ENCODE results near the gene DENND1C.

The DENND1C gene

GRCh38 chr19:6476155-6476895, 5.3 kb downstream of the DENND1C start:
- peak; percentile 48 to 51 for DNase-seq

DNA sequence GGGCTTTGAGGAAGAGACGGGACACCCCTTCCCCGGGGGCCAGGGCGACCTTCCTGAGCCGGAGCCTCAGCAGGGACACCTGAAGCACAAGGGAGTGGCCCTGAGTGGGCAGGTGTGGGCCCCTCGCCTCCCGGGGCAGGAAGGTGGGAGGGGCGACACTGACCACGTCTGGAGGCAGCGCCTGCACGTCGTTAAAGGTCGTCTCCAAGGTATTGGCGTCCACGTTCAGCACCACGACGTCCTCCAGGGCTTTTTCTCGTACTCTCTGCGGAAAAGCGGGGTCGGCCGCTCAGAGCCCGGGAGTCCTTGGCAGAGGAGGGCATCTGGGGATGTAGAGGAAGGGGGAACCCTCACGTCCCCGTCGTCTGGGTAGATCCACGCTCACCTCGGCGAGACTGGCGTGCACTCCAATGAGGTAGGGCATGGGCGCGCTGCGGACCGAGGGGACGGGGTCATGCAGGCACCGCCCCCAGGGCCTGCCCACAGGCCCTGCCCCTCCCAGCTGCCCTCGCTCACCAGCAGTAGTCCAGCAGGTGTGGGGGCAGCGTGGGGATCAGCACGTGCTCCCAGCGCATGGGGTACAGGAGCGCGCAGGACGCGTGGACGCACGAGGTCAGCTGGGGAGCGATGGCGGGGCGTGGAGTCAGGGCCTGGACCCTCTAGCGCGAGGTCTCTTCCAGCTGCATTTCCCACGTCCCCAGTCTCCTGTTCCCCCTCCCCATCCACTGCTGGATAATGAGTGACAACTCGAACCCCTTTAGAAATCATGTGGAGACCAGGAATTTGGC, 6.1 kb downstream of the DENND1C start:
- no peak for DNase-seq

- no peak for DNase-seq
Observed at GRCh38 chr19:6473647-6474046, 7.9 kb downstream of the DENND1C start.

DNA sequence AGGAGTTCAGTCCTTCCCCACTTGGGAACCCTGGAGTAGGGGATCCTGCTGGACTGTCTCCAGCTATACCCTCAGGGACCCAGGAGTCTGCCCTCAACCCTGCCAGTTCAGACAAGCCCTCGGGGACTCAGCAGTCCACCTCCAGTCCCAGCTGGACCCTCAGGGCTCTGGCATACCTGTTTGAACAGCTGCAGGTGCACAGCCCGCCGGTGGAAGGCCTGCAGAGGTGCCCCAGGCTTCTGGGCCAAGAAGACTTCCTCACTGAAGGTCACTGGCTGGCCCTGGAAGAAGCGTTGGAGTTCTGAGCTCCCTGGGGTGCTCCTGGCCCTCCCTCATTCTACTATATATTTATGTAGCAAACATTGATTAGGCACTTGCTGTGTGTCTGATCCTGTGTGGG, 8.9 kb downstream of the DENND1C start:
- no peak for DNase-seq

DNA sequence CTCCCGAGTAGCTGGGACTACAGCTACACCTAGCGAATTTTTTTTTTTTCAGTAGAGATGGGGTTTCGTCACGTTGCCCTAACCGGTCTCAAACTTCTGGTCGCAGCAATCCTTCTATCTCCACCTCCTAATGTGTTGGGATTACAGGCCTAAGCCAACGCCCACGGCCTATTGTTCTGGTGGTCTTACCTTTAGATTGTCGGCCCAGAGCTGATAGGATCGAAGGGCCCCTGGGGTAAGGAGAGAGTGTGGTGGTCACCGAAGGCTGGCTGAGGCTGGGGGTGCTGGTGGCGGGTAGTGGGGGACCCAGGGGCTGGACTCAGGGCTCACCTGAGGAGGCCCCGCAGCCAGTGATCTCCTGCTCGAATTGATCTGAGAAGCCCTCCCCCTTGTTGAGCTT, 10.5 kb downstream of the DENND1C start:
- no peak for DNase-seq

- no peak for DNase-seq
Observed at GRCh38 chr19:6470173-6470572, 11.4 kb downstream of the DENND1C start.

- no peak for DNase-seq
Observed at GRCh38 chr19:6467384-6467783, 14.2 kb downstream of the DENND1C start.

DNA sequence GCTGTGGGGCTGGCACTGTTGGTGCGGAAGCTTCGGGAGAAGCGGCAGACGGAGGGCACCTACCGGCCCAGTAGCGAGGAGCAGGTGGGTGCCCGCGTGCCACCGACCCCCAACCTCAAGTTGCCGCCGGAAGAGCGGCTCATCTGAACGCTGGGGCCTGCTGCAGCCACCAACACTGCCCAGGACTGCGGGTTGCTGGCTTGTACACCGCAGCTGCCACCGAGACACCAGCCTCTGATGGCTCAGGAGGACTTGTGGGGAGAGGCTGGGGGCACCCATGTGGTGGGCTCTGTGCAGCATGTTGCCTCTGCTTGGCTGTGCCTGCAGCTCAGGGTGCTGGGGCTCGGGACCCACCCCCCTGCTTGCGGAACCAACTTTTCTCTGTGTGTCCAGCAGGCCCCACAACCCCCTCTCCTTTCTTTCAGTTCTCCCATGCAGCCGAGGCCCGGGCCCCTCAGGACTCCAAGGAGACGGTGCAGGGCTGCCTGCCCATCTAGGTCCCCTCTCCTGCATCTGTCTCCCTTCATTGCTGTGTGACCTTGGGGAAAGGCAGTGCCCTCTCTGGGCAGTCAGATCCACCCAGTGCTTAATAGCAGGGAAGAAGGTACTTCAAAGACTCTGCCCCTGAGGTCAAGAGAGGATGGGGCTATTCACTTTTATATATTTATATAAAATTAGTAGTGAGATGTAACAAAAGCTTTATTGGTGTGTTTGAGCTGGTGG, 14.9 kb downstream of the DENND1C start:
- DNase-seq: no peak

DNA sequence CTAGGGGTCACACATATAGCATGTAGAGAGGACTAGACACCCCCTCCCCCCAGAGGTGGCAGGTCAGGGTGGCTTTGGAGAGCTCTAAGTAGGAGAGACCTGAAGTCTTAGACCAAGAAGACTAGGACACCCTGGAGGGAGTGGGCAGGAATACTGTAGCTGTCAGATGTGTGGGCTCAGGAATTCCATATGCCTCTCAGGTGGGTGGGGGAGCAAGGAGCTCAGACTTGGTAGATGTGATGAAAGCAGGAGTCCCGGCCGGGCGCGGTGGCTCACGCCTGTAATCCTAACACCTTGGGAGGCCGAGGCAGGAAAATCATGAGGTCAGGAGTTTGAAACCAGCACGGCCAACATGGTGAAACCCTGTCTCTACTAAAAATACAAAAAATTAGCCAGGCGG, 15.9 kb downstream of the DENND1C start:
- no peak for DNase-seq

- DNase-seq: no peak
Observed at GRCh38 chr19:6465006-6465405, 16.6 kb downstream of the DENND1C start.

GRCh38 chr19:6464070-6464873, 17.3 kb downstream of the DENND1C start, which contains the start of gene CRB3:
TSS of gene CRB3 (plus strand) at chr19:6464271. CDS start at chr19:6464702, 431 bp downstream.
- peak; percentile 51 to 58 for DNase-seq

DNA sequence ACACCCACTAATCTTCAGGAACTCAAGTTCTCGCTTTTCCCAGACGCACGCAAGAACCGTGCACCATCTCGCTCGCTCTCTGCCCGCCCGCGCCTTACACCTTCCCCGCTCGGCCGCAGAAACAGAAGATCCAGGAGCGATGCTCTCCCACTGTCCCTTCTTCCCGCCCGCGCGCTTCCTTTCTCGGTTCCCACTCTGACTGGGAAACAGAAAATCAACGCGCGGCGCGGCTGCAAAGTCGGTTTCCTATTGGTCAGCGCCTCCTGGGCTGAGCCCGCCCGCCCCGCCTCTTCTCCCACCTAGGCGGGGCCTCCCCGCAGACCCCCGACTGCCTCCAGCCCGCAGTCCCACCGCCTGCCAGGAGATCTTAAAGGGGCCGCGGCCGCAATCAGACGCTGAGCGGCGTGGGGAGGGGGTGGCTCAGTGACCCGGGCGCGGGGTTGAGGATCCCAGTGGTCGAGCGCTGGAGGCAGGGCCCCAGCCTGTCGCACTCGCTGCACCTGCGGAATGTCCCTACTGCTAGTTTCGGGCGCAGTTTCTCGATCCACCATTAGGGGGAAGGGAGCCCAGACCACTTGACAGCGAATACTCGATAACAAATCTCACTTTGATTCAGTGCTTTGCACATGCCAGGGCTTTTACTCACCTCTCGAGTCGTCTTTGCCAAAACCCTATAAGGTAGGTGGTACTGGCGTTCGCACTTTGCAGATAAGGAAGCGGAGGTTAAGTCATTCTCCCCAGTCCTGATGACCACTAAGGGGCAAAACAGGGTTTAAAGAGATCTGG, 21.3 kb downstream of the DENND1C start:
- DNase-seq: peak; percentile 97 to 98

- DNase-seq: peak; percentile 54 to 60
Observed at GRCh38 chr19:6459262-6460098, 22.1 kb downstream of the DENND1C start, which contains the start of gene SLC25A23. TSS of gene SLC25A23 (minus strand) at chr19:6459792. CDS start at chr19:6459628, 164 bp downstream.

DNA sequence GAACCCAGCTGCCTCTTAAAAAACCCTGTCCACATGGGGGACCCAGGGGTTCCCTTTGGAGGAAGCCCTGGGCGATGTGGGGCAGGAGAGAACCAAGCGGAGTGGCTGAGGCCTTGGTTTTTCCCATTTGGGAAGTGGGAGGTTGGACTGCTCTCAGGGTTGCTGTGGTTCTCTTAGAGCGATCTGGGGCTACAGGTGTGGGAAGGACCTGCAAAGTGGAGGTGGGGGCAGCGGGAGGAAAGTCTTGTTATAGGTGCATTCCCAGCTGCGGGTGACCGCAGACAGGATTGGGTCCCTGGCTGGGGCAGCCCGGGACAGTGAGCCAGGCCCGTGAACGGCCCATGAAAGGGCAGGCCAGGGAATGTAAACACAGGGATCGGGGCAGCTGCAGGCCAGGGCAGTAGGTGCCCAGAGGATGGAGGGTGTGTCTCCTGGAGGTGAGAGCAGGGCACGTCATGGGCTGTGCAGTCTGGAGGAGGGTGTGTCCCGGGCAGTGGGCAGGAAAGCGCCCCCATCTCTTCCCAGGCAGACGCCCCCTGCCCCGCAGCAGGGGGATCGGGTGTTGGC, 22.8 kb downstream of the DENND1C start:
- DNase-seq: no peak

DNA sequence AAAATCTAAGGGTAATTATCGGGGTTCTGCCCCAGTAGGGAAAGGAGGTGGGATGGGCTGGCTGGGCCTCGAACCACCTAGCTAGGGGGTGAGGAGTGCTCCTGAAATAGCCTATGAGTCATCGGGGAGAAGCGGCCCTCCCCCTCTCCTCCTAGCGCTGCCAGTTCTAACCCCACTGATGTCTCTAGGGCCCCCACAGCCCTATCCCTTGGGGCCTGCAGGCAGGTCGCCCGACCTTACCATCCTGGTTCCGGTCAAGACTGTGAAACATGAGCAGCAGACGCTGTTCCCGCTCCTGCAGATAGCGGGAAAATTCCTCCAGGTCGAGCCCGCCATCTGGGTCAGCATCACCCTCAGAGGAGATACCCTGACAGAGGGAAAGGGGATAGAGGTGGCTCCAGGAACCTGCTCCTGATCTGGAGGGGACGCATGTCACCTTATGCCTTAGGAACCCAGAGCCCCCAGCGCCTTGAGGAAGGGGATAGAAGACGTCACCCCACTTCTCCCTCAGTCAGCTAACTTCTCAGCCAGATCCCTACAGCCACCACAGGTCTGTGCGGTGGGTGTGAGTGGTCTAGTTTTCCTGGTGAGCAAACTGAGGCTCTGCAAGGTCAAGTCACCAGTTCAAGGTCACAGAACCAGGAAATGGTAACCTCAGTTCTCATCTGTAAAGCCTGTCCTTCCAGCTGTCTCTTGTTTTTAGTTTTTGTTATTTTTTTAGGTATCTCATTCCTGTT, 23.5 kb downstream of the DENND1C start:
- DNase-seq: no peak

DNA sequence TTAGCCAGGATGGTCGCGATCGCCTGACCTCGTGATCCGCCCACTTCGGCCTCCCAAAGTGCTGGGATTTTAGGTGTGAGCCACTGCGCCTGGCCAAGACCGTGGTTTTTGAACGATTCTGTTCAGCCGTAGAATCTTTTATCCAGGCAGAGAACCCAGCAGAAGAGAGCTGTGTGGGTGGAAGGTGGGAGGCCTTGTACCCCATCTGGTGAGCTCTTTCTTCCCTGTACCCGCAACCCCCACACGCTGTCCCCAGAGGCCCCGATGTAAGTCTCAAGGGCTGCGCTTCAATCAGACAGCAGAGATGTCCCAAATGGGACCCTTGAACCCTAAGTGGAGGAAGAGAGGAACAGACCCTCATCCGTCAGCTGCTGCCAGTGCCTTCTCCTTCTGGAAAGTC, 25.7 kb downstream of the DENND1C start:
- DNase-seq: no peak

- DNase-seq: no peak
Observed at GRCh38 chr19:6453951-6454565, 27.5 kb downstream of the DENND1C start.

DNA sequence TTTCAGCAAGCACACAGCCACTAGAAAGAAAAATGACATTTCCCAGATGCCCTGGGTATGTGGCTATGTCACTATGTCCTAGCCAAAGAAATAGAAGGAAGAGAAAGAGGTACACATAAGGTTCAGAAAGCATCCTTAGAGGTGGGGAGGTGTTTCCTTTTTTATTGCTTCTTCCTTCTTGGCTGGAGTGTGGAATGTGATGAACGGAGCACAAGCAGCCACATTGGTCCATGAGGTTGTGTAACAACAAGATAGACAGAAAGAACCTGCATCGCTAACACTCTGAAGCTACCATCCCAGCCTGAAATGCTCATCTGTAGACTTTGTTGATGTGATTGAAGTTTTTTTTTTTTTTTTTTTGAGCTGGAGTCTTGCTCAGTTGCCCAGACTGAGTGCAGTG, 28.7 kb downstream of the DENND1C start:
- no peak for DNase-seq

- DNase-seq: no peak
Observed at GRCh38 chr19:6452223-6452614, 29.4 kb downstream of the DENND1C start.
